Measurements from ENCODE around the gene UNC5A.

DNA sequence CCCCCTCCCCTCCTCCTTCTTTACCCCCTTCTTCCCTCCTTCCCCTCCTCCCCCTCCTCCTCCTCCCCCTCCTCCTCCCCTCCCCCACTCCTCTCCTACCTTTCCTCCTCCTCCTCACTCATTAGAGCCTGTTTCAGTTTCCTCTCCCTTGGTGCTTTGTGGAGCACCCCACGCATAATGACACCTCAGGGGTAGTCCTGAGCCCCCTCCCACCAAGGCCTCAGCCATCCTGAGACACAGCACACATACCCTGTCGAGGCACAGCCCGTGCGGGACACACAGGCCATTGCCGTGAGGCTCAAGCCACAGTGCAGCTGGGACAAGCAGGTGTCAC, 53.4 kb downstream of the UNC5A start:
- TF ChIP-seq POLR2A (IDR thresholded peaks at IDR 0.05; ENCODE audit: control extremely low read depth in 1 of 2, low read depth in 2 of 2, low read length in 2 of 2) = no peak
- TF ChIP-seq RFX5 (IDR thresholded peaks at IDR 0.05; ENCODE audit: borderline replicate concordance, low read depth, low read length) = no peak
- no peak for TF ChIP-seq RNF2 (IDR thresholded peaks at IDR 0.05; ENCODE audit: borderline replicate concordance, low read depth, low read length, missing control alignments, poor library complexity, severe bottlenecking)
- TF ChIP-seq, protein P1, sequence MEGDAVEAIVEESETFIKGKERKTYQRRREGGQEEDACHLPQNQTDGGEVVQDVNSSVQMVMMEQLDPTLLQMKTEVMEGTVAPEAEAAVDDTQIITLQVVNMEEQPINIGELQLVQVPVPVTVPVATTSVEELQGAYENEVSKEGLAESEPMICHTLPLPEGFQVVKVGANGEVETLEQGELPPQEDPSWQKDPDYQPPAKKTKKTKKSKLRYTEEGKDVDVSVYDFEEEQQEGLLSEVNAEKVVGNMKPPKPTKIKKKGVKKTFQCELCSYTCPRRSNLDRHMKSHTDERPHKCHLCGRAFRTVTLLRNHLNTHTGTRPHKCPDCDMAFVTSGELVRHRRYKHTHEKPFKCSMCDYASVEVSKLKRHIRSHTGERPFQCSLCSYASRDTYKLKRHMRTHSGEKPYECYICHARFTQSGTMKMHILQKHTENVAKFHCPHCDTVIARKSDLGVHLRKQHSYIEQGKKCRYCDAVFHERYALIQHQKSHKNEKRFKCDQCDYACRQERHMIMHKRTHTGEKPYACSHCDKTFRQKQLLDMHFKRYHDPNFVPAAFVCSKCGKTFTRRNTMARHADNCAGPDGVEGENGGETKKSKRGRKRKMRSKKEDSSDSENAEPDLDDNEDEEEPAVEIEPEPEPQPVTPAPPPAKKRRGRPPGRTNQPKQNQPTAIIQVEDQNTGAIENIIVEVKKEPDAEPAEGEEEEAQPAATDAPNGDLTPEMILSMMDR (IDR thresholded peaks at IDR 0.05; ENCODE audit: control extremely low read depth in 1 of 3, insufficient read depth in 1 of 3, low read depth in 1 of 3, low read length in 3 of 3) = no peak
- TF ChIP-seq EZH2 (IDR thresholded peaks at IDR 0.05; ENCODE audit: low read depth, low read length, severe bottlenecking) = no peak
- TF ChIP-seq SIN3A (conservative IDR thresholded peaks at IDR 0.05 in 1 of 2, IDR thresholded peaks at IDR 0.05 in 1 of 2; ENCODE audit: low read depth in 1 of 2, low read length in 2 of 2) = no peak

All from H1 (cell line).